Fibroblast of lung (primary cell): Measurements from ENCODE around the gene NDUFA3. TPM values are rescaled to one million over a fixed set of nuclear protein-coding genes. Genes with fewer than 3 reads are reported as not detected.

Experiments used
- DNase-seq, 2 donors: peaks; one replicate each; pipeline versions ENCODE4 v3.0.0 to v3.0.0-alpha.2; 2010; ENCODE audit warnings: low read depth in 2 of 2
- H2AFZ ChIP-seq: 2 replicates; pipeline ENCODE4 v1.5.1; 2012; ENCODE audit warnings: low read length, control low read depth, inconsistent platforms
- H3K27ac ChIP-seq: 2 replicates; pipeline ENCODE4 v1.5.1; 2011; ENCODE audit warnings: low read length, control low read depth; ENCODE audit not compliant: insufficient read depth
- H3K27me3 ChIP-seq: 2 replicates; pipeline ENCODE4 v1.5.1; 2011; ENCODE audit warnings: mild to moderate bottlenecking, low read length; ENCODE audit not compliant: control insufficient read depth, insufficient read depth
- H3K36me3 ChIP-seq: 2 replicates; pipeline ENCODE4 v1.5.1; 2011; ENCODE audit warnings: low read length; ENCODE audit not compliant: control insufficient read depth, insufficient read depth
- H3K4me1 ChIP-seq: 2 replicates; pipeline ENCODE4 v1.5.1; 2011; ENCODE audit warnings: low read length; ENCODE audit not compliant: control insufficient read depth, insufficient read depth; ENCODE audit errors: extremely low read depth
- H3K4me2 ChIP-seq: 2 replicates; pipeline ENCODE4 v1.5.1; 2011; ENCODE audit warnings: low read length, control low read depth; ENCODE audit not compliant: insufficient read depth; ENCODE audit errors: extremely low read depth
- H3K4me3 ChIP-seq, 4 experiments: fragments of 200-600 bp in 1 of 4; sonication (generic) in 1 of 4; replicated peaks in 1 of 4; 2 replicates each; pipeline ENCODE4 v1.5.1; 2011 to 2016; ENCODE audit warnings: low read length in 4 of 4, low read depth in 3 of 4, mild to moderate bottlenecking in 3 of 4, control low read depth in 2 of 4, inconsistent platforms in 1 of 4, mixed read lengths in 1 of 4; ENCODE audit not compliant: insufficient read depth in 1 of 4; ENCODE audit errors: control extremely low read depth in 1 of 4
- H3K79me2 ChIP-seq: 2 replicates; pipeline ENCODE4 v1.5.1; 2012; ENCODE audit warnings: mild to moderate bottlenecking, low read length, inconsistent platforms; ENCODE audit not compliant: control insufficient read depth, insufficient read depth
- H3K9ac ChIP-seq: 2 replicates; pipeline ENCODE4 v1.5.1; 2011; ENCODE audit warnings: mild to moderate bottlenecking, low read length, control low read depth; ENCODE audit not compliant: insufficient read depth
- H3K9me3 ChIP-seq: 2 replicates; pipeline ENCODE4 v1.5.1; 2012; ENCODE audit warnings: low read depth, low read length; ENCODE audit not compliant: control insufficient read depth, insufficient read depth
- H4K20me1 ChIP-seq: 2 replicates; pipeline ENCODE4 v1.5.1; 2011; ENCODE audit warnings: low read length; ENCODE audit not compliant: control insufficient read depth, insufficient read depth; ENCODE audit errors: extremely low read depth
- EZH2 ChIP-seq: IDR thresholded peaks from 2 replicates; pipeline ENCODE4 v1.5.1; 2012; ENCODE audit warnings: low read length, control low read depth, mild to moderate bottlenecking; ENCODE audit errors: missing control alignments
- polyA plus RNA-seq, 2 donors: library from polyadenylated mRNA; depleted of rRNA in 1 of 2; stranded (reverse) in 1 of 2; unstranded in 1 of 2; fragments of >200 nt; gene quantifications; 2 replicates each; pipeline ENCODE4 v1.2.1, GENCODE V29; 2011 to 2012; ENCODE audit warnings: missing spikeins in 1 of 2
- total RNA-seq: library from RNA; depleted of rRNA; stranded (reverse); fragments of >200 nt; gene quantifications from 2 replicates; pipeline ENCODE4 v1.2.1, GENCODE V29; 2014
- TF ChIP-seq, protein P1 (sequence below), 2 donors: IDR thresholded peaks in 1 of 2; conservative IDR thresholded peaks in 1 of 2; 1 replicate in 1 of 2; 2 replicates in 1 of 2; pipeline ENCODE4 v1.5.1; 2011 to 2012; ENCODE audit warnings: low read length in 2 of 2, control low read depth in 1 of 2, inconsistent platforms in 1 of 2, low read depth in 1 of 2, mild to moderate bottlenecking in 1 of 2

The NDUFA3 gene
- total and polyA plus RNA-seq, 2 donors (not counting 1 experiment from before 2014, with no cell fraction given): 22.8 to 35.4 TPM

DNA sequence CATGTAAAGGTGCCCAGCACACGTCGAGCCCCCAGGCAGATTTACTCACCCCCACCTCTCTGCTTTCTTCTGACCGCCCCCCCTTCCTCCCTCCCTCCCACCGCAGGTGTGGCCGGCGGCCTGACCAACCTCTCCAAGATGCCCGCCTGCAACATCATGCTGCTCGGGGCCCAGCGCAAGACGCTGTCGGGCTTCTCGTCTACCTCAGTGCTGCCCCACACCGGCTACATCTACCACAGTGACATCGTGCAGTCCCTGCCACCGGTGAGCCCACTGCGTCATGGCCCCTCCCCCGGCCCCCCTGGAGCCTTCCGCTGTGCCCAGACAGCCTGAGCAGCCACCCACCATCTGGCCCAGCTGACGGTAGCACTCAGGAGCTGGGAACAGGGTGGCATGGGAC lies 21.7 kb downstream of the NDUFA3 start:
- Histone ChIP-seq H3K9ac (no peak overlapping the region), H2AFZ (no peak overlapping the region), H3K27ac (no peak overlapping the region), H3K36me3 (peaks cover 28% of the 10 kb centered on the region), H3K4me2 (no peak overlapping the region), H3K9me3 (no peaks in the 10 kb centered on the region), H3K79me2 (no peaks in the 10 kb centered on the region), H3K4me1 (no peaks in the 10 kb centered on the region), H3K27me3 (no peaks in the 10 kb centered on the region), H3K4me3 (no peak overlapping the region), H4K20me1 (no peaks in the 10 kb centered on the region)
- DNase-seq: no peak
- TF ChIP-seq, protein P1, sequence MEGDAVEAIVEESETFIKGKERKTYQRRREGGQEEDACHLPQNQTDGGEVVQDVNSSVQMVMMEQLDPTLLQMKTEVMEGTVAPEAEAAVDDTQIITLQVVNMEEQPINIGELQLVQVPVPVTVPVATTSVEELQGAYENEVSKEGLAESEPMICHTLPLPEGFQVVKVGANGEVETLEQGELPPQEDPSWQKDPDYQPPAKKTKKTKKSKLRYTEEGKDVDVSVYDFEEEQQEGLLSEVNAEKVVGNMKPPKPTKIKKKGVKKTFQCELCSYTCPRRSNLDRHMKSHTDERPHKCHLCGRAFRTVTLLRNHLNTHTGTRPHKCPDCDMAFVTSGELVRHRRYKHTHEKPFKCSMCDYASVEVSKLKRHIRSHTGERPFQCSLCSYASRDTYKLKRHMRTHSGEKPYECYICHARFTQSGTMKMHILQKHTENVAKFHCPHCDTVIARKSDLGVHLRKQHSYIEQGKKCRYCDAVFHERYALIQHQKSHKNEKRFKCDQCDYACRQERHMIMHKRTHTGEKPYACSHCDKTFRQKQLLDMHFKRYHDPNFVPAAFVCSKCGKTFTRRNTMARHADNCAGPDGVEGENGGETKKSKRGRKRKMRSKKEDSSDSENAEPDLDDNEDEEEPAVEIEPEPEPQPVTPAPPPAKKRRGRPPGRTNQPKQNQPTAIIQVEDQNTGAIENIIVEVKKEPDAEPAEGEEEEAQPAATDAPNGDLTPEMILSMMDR (conservative IDR thresholded peaks at IDR 0.05 in 1 of 2, IDR thresholded peaks at IDR 0.05 in 1 of 2; ENCODE audit: low read depth in 1 of 2, low read length in 2 of 2): no peak
- no peak for TF ChIP-seq EZH2

DNA sequence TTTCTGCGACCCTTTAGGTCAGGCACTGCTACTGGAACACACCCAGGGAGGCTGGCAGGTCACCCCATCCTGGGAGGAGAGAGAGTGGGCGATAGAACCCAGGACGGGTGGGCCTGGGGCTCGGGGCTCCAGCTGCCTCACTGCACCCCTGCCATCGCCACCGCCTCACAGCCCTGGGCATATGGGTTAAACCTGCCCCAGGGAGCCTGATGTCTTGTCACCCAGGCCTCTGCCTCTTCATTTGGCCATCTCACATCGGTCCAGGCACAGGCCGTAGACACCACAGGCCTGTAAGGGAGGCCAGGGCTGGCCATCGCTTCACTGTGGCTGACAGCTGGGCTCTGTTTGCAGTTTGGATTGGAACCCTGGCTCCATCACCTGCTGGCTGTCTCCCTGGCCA lies 23.1 kb downstream of the NDUFA3 start:
- no peak for DNase-seq
- no peak overlapping the region for H3K4me2 ChIP-seq
- no peaks in the 10 kb centered on the region for H3K4me1 ChIP-seq
- no peak overlapping the region for H3K9ac ChIP-seq
- no peaks in the 10 kb centered on the region for H3K27me3 ChIP-seq
- no peak overlapping the region for H3K27ac ChIP-seq
- no peak overlapping the region for H2AFZ ChIP-seq
- peaks cover 27% of the 10 kb centered on the region for H3K36me3 ChIP-seq
- H4K20me1 ChIP-seq: no peaks in the 10 kb centered on the region
- no peaks in the 10 kb centered on the region for H3K79me2 ChIP-seq
- TF ChIP-seq, protein P1 (conservative IDR thresholded peaks at IDR 0.05 in 1 of 2, IDR thresholded peaks at IDR 0.05 in 1 of 2; ENCODE audit: low read depth in 1 of 2, low read length in 2 of 2): no peak
- TF ChIP-seq EZH2: no peak
- no peaks in the 10 kb centered on the region for H3K9me3 ChIP-seq
- H3K4me3 ChIP-seq: no peak overlapping the region

- no peaks in the 10 kb centered on the region for H3K9me3 ChIP-seq
- H4K20me1 ChIP-seq: no peaks in the 10 kb centered on the region
- H3K4me2 ChIP-seq: no peak overlapping the region
- DNase-seq: no peak
- no peak overlapping the region for H2AFZ ChIP-seq
- no peak overlapping the region for H3K4me3 ChIP-seq
- no peaks in the 10 kb centered on the region for H3K27me3 ChIP-seq
- H3K36me3 ChIP-seq: peaks cover 25% of the 10 kb centered on the region
- no peaks in the 10 kb centered on the region for H3K79me2 ChIP-seq
- no peak overlapping the region for H3K27ac ChIP-seq
- H3K9ac ChIP-seq: no peak overlapping the region
- TF ChIP-seq EZH2: no peak
- TF ChIP-seq, protein P1 (conservative IDR thresholded peaks at IDR 0.05 in 1 of 2, IDR thresholded peaks at IDR 0.05 in 1 of 2; ENCODE audit: low read depth in 1 of 2, low read length in 2 of 2): no peak
- H3K4me1 ChIP-seq: no peaks in the 10 kb centered on the region
These were observed 25.2 kb downstream of the NDUFA3 start for GRCh38 chr19:54127688-54128440.
